Activated T-helper 2 cell treated with anti-CD3 and anti-CD28 coated beads, Interferon-gamma antibody, Interleukin-2, Interleukin-4, amounts not matched to agents 10 μg/mL and 5 μg/mL and 100 μg/mL, durations not matched to agents 14 hours and 24 hours and 36 hours (primary cell): Measurements from ENCODE around the gene MYOZ3. TPM values are rescaled to one million over a fixed set of nuclear protein-coding genes. Genes with fewer than 3 reads are reported as not detected.

Source experiments
- DNase-seq: peaks from one replicate; pipeline ENCODE4 v3.0.0; 2021; ENCODE audit warnings: low spot score
- H3K27ac Mint-ChIP-seq: one replicate; pipeline ENCODE4 v1.8.0; 2021; ENCODE audit warnings: mixed read lengths
- H3K27me3 Mint-ChIP-seq: one replicate; pipeline ENCODE4 v1.8.0; 2021; ENCODE audit warnings: low read depth, mixed read lengths
- H3K36me3 Mint-ChIP-seq: one replicate; pipeline ENCODE4 v1.8.0; 2021; ENCODE audit warnings: low read depth, mixed read lengths
- H3K4me1 Mint-ChIP-seq: one replicate; pipeline ENCODE4 v1.8.0; 2021; ENCODE audit warnings: low read depth, mixed read lengths
- H3K4me3 Mint-ChIP-seq: one replicate; pipeline ENCODE4 v1.8.0; 2021; ENCODE audit warnings: low read depth, mild to moderate bottlenecking, moderate library complexity, mixed read lengths
- H3K9me3 Mint-ChIP-seq: one replicate; pipeline ENCODE4 v1.8.0; 2021; ENCODE audit warnings: mixed read lengths
- intact Hi-C: fragments of 100-400 bp; cut with micrococcal nuclease; formaldehyde crosslinking; loops from one replicate; pipeline ENCODE4 v1.15.1; 2023
- total RNA-seq: library from RNA; stranded (reverse); gene quantifications from 2 replicates; pipeline ENCODE4 v1.2.3, GENCODE V29; 2022

The MYOZ3 gene
- total RNA-seq, 1 donor from 2014 or later, result 0.09 TPM

- DNase-seq, result no peak
- Mint-ChIP-seq H3K4me1 (peaks cover 4% of the 10 kb centered on the region), H3K4me3 (no peak overlapping the region), H3K27ac (no peak overlapping the region), H3K36me3 (no peaks in the 10 kb centered on the region), H3K9me3 (no peaks in the 10 kb centered on the region), H3K27me3 (peaks cover 15% of the 10 kb centered on the region)
- intact Hi-C loops, result no loop called here
Observed at GRCh38 chr5:150661821-150662596, 958 bp downstream of the MYOZ3 start.

DNA sequence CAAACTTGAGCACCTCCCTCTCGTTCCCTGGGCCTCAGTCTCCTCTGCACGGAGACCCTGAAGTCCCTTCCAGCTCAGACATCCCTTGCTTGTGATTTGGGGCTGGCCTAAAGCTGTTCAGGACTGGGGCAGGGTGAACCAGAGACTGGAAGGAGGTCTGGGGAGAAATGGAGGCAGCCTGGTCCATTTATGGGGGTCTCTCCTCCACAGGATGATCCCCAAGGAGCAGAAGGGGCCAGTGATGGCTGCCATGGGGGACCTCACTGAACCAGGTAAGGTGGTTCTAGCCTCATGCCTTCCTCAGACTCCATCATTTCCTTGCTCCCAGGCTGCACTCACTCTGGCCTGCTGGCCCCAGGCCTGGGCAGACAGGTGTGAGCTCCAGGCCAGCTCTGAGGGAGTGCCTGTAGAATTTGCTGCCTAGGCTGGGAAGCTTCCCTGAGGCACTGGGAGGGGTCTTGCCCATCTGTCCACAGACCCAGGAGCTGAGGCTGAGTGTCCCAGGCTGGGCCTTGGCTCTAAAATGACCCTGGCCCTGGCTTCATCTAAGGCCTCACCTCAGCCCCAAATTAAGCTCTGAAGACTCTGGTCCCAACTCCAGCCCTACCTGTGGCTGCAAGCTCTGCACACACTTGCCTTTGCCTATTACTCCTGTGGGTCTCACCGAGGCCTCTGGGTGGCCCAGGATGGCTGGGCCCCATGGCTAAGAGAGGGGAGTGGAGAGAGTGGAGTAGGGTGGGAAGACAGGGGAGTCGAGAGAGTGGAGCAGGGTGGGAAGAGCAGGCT lies 1.9 kb downstream of the MYOZ3 start:
- no peaks in the 10 kb centered on the region for H3K36me3 Mint-ChIP-seq
- no peaks in the 10 kb centered on the region for H3K9me3 Mint-ChIP-seq
- H3K4me3 Mint-ChIP-seq, result no peak overlapping the region
- H3K27me3 Mint-ChIP-seq, result peaks cover 12% of the 10 kb centered on the region
- no peak overlapping the region for H3K27ac Mint-ChIP-seq
- DNase-seq, result no peak
- intact Hi-C loops, result no loop called here
- no peaks in the 10 kb centered on the region for H3K4me1 Mint-ChIP-seq

GRCh38 chr5:150663936-150664335 lies 2.9 kb downstream of the MYOZ3 start:
- Mint-ChIP-seq H3K27me3 (peaks cover 12% of the 10 kb centered on the region), H3K27ac (no peak overlapping the region), H3K4me1 (no peaks in the 10 kb centered on the region), H3K9me3 (no peaks in the 10 kb centered on the region), H3K4me3 (no peak overlapping the region), H3K36me3 (no peaks in the 10 kb centered on the region)
- intact Hi-C loops, result no loop called here
- DNase-seq, result no peak

- no peaks in the 10 kb centered on the region for H3K4me1 Mint-ChIP-seq
Observed at GRCh38 chr5:150665044-150665443, 4.0 kb downstream of the MYOZ3 start.

DNA sequence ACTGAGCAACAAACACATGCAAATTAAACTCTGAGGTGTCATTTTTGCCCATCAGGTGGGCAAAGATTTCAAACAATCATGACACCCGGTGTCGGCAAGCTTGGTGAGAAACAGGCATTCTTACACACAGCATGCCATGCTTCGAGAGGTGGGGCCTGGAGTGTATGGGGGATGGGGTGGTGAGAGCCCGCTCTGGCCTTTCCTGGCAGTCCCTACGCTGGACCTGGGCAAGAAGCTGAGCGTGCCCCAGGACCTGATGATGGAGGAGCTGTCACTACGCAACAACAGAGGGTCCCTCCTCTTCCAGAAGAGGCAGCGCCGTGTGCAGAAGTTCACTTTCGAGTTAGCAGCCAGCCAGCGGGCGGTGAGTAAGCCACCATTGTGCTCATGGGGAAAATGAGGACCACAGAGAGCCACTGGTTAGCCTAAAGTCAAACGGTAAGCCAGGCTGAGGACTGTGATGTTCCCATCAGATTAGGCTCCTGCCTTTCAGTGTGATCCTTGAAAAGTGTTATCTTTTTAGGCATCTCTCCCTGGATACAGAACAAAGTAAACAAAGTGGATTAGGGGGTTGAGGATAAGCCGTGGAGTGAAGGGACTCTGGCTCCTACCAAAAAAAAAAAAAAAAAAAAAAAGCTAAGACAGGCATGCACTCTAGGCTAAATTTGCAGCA lies 9.4 kb downstream of the MYOZ3 start:
- intact Hi-C loops, result no loop called here
- Mint-ChIP-seq H3K4me3 (peak overlapping the region; percentile 16), H3K4me1 (peaks cover 7% of the 10 kb centered on the region)

More at GRCh38 chr5:150665044-150665443, 4.0 kb downstream of the MYOZ3 start:
- peaks cover 13% of the 10 kb centered on the region for H3K27me3 Mint-ChIP-seq
- no peaks in the 10 kb centered on the region for H3K36me3 Mint-ChIP-seq
- H3K9me3 Mint-ChIP-seq, result no peaks in the 10 kb centered on the region
- intact Hi-C loops, result no loop called here
- no peak overlapping the region for H3K27ac Mint-ChIP-seq
- no peak for DNase-seq
- no peak overlapping the region for H3K4me3 Mint-ChIP-seq

DNA sequence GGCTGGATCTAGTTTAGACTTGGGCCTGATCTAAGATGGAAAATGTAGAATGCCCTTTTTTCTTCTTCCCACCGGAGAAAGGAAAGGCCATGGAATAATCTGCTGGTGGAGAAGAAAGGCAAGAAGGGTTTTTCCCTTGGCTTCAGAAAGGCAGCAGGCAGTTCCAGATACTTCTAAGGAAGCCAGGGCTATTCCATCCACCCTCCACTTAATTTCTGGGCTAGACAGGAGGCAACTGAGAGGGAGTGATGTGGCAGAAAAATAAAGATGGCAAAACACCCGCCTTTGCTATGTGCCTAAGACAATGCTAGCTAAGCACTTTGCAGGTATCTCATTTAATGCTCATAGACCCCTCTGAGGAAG lies 9.9 kb downstream of the MYOZ3 start:
- intact Hi-C loops, result no loop called here
- Mint-ChIP-seq H3K27me3 (peaks cover 27% of the 10 kb centered on the region), H3K27ac (no peak overlapping the region), H3K4me1 (peaks cover 7% of the 10 kb centered on the region), H3K4me3 (peak overlapping the region; percentile 16), H3K9me3 (no peaks in the 10 kb centered on the region), H3K36me3 (no peaks in the 10 kb centered on the region)
- DNase-seq, result no peak

More for the DNA sequence above, 9.4 kb downstream of the MYOZ3 start:
- no peaks in the 10 kb centered on the region for H3K9me3 Mint-ChIP-seq
- no peak for DNase-seq
- H3K27me3 Mint-ChIP-seq, result peaks cover 27% of the 10 kb centered on the region
- H3K36me3 Mint-ChIP-seq, result no peaks in the 10 kb centered on the region
- no peak overlapping the region for H3K27ac Mint-ChIP-seq

- no peaks in the 10 kb centered on the region for H3K36me3 Mint-ChIP-seq
- H3K9me3 Mint-ChIP-seq, result no peaks in the 10 kb centered on the region
- H3K27ac Mint-ChIP-seq, result no peak overlapping the region
- H3K27me3 Mint-ChIP-seq, result peaks cover 27% of the 10 kb centered on the region
- peaks cover 7% of the 10 kb centered on the region for H3K4me1 Mint-ChIP-seq
- intact Hi-C loops, result no loop called here
- H3K4me3 Mint-ChIP-seq, result peak overlapping the region; percentile 67
- DNase-seq, result no peak
Observed at GRCh38 chr5:150671509-150672236, 10.6 kb downstream of the MYOZ3 start.

GRCh38 chr5:150672237-150672883 lies 11.3 kb downstream of the MYOZ3 start:
- no peaks in the 10 kb centered on the region for H3K9me3 Mint-ChIP-seq
- peaks cover 27% of the 10 kb centered on the region for H3K27me3 Mint-ChIP-seq
- peak overlapping the region; percentile 67 for H3K4me3 Mint-ChIP-seq
- H3K36me3 Mint-ChIP-seq, result no peaks in the 10 kb centered on the region
- H3K4me1 Mint-ChIP-seq, result peaks cover 7% of the 10 kb centered on the region
- no peak for DNase-seq
- H3K27ac Mint-ChIP-seq, result no peak overlapping the region
- intact Hi-C loops, result no loop called here

GRCh38 chr5:150672884-150673275 lies 11.8 kb downstream of the MYOZ3 start:
- H3K27ac Mint-ChIP-seq, result no peak overlapping the region
- no peak for DNase-seq
- no peaks in the 10 kb centered on the region for H3K9me3 Mint-ChIP-seq
- no peak overlapping the region for H3K4me3 Mint-ChIP-seq
- intact Hi-C loops, result no loop called here
- peaks cover 27% of the 10 kb centered on the region for H3K27me3 Mint-ChIP-seq
- peaks cover 7% of the 10 kb centered on the region for H3K4me1 Mint-ChIP-seq
- H3K36me3 Mint-ChIP-seq, result no peaks in the 10 kb centered on the region

DNA sequence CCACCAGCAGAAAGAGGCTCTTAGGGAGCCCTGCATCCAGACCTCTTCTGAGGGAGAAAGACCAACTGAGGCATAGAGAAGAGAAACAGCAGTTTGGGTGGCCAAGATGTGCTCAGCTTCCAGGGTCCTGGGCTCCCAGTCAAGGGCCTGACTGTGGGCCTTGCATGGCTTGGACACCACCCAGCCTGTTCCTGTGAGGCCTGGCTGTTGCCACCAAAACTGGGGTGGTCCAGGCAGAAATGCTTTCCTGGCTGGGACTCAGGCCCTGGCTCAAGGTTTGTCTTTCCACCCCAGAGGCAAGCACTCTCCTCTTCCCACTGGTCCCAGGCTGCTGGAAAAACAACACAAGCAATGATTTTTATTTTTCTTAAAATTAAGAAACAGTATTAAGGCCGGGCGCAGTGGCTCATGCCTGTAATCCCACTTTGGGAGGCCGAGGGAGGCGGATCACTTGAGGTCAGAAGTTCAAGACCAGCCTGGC lies 13.3 kb downstream of the MYOZ3 start:
- intact Hi-C loops, result no loop called here
- H3K27ac Mint-ChIP-seq, result no peak overlapping the region
- H3K9me3 Mint-ChIP-seq, result no peaks in the 10 kb centered on the region
- H3K4me3 Mint-ChIP-seq, result no peak overlapping the region
- H3K4me1 Mint-ChIP-seq, result peaks cover 7% of the 10 kb centered on the region
- H3K27me3 Mint-ChIP-seq, result peaks cover 27% of the 10 kb centered on the region
- H3K36me3 Mint-ChIP-seq, result no peaks in the 10 kb centered on the region
- no peak for DNase-seq

GRCh38 chr5:150675069-150675468 lies 14.0 kb downstream of the MYOZ3 start:
- Mint-ChIP-seq H3K27ac (no peak overlapping the region), H3K36me3 (no peaks in the 10 kb centered on the region), H3K4me3 (no peak overlapping the region), H3K27me3 (peaks cover 24% of the 10 kb centered on the region), H3K4me1 (peaks cover 7% of the 10 kb centered on the region), H3K9me3 (no peaks in the 10 kb centered on the region)
- no peak for DNase-seq
- intact Hi-C loops, result no loop called here

DNA sequence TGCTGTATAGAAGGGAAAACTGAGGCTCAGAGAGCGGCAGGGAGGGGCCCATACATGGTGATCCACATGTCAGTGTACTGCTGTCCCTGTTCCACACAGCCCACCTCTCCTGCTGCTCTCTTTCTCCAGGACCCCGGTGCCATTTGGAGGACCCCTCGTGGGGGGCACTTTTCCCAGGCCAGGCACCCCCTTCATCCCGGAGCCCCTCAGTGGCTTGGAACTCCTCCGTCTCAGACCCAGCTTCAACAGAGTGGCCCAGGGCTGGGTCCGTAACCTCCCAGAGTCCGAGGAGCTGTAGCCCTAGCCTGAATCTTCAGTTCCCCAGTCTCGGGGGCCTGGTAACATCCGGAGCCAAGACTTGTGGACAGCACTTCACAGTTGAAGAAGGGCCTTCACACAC lies 15.5 kb downstream of the MYOZ3 start:
- no peak overlapping the region for H3K27ac Mint-ChIP-seq
- H3K4me1 Mint-ChIP-seq, result peaks cover 4% of the 10 kb centered on the region
- no peaks in the 10 kb centered on the region for H3K9me3 Mint-ChIP-seq
- DNase-seq, result no peak
- no peaks in the 10 kb centered on the region for H3K36me3 Mint-ChIP-seq
- no peak overlapping the region for H3K4me3 Mint-ChIP-seq
- intact Hi-C loops, result no loop called here
- peaks cover 11% of the 10 kb centered on the region for H3K27me3 Mint-ChIP-seq
